D721Med (cell line): ENCODE data around the gene FAT1.

Experiments used
- DNase-seq: peaks from one replicate; pipeline ENCODE4 v3.0.0; 2011; ENCODE audit warnings: low spot score; ENCODE audit not compliant: insufficient read length
- FAIRE-seq: peaks from 2 replicates; lab custom pipeline; 2011; peaks lifted over from hg19 to GRCh38; lab: Jason Lieb, UNC
- CTCF ChIP-seq: IDR thresholded peaks from 2 replicates; pipeline ENCODE4 v1.5.1; 2012; ENCODE audit warnings: mild to moderate bottlenecking, control low read depth; ENCODE audit not compliant: insufficient read depth; ENCODE audit errors: missing control alignments

Gene FAT1

GRCh38 chr4:186736466-186736865 is 12.8 kb upstream of the FAT1 start:
- TF ChIP-seq CTCF = no peak
- FAIRE-seq = no peak

DNA sequence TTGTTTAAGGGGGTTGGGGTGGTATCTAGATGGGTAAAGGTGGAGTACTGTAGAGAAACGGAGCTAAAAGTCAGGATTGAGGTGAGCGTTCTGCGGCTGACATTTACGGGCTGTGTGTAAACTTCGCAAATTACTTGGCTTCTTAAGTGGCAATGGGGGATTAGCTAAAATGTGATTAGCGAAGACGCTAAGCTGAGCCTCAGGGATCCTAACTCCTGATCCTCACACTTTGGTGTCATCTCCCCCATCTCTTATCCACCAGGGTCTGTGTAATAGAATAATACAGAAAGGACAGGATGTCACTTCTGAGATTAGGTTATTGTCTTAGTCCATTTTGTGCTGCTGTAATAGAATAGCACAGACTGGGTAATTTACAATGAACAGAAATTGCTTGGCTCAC is 10.6 kb upstream of the FAT1 start:
- FAIRE-seq = no peak
- no peak for DNase-seq
- TF ChIP-seq CTCF = no peak

More at GRCh38 chr4:186736466-186736865, 12.8 kb upstream of the FAT1 start:
- DNase-seq = no peak

GRCh38 chr4:186733778-186734177 is 10.1 kb upstream of the FAT1 start:
- DNase-seq (no peak), FAIRE-seq (no peak)
- no peak for TF ChIP-seq CTCF

DNA sequence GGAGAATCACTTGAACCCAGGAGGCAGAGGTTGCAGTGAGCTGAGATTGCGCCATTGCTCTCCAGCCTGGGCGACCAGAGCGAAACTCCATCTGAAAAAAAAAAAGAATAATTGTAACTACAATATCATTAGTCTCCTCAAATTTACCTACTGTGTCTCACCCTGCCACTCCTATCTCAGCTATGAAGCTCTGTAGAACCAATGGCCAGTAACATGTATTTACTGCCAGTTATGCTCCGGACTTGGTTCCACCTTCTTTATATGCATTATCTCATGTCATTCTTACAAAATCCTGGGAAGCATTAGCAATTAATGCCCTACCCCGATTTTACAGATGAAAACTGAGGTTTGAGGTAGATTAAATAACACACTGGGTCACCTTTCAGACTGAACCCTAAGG is 7.0 kb upstream of the FAT1 start:
- no peak for TF ChIP-seq CTCF
- no peak for FAIRE-seq
- DNase-seq = no peak

- DNase-seq (no peak), FAIRE-seq (no peak)
- TF ChIP-seq CTCF = no peak
Observed at GRCh38 chr4:186729856-186730255, 6.2 kb upstream of the FAT1 start.

- no peak for FAIRE-seq
- no peak for DNase-seq
- TF ChIP-seq CTCF = no peak
Observed at GRCh38 chr4:186728631-186729271, 5.1 kb upstream of the FAT1 start.

- peak; percentile 17 for TF ChIP-seq CTCF
- FAIRE-seq (no peak), DNase-seq (no peak)
Observed at GRCh38 chr4:186727977-186728519, 4.4 kb upstream of the FAT1 start.
